Lower leg skin (tissue), 4 donors: ENCODE results near the gene ARSJ. TPM values are rescaled to one million over a fixed set of nuclear protein-coding genes. Genes with fewer than 3 reads are reported as not detected.
"Not testable (repeated sequence)": the region's sequence is repeated elsewhere in the genome, so short reads cannot be mapped to it uniquely, and the experiment has no call there.

Source experiments
- DNase-seq, 2 donors: peaks; one replicate each; pipeline ENCODE4 v3.0.0-alpha.2; 2019; ENCODE audit warnings: low spot score in 2 of 2
- H3K4me3 ChIP-seq: fragments of 200-600 bp; sonication (generic); 2 replicates; pipeline ENCODE4 v1.5.1; 2017; ENCODE audit warnings: mild to moderate bottlenecking, low read depth; ENCODE audit not compliant: poor library complexity, severe bottlenecking
- CTCF ChIP-seq, 3 donors: fragments of 450-650 bp; IDR thresholded peaks; one replicate each; pipeline ENCODE4 v1.5.1; 2016; ENCODE audit warnings: antibody characterized with exemption in 3 of 3, mild to moderate bottlenecking in 3 of 3, moderate library complexity in 2 of 3
- POLR2A ChIP-seq, 2 donors: fragments of 450-650 bp; IDR thresholded peaks; one replicate each; pipeline ENCODE4 v1.6.1; 2016 to 2017; ENCODE audit warnings: antibody characterized with exemption in 2 of 2, mild to moderate bottlenecking in 1 of 2, moderate library complexity in 1 of 2
- WGBS, 2 donors: methylation state at CpG; one replicate each; pipeline ENCODE4 v1.1.5; 2018; 5-methylcytosine and 5-hydroxymethylcytosine counted together
- intact Hi-C: fragments of 100-400 bp; cut with DNase I; formaldehyde crosslinking; loops from one replicate; pipeline ENCODE4 v1.15.0; 2023; ENCODE audit warnings: low total_unique reads
- total RNA-seq, 4 donors: library from RNA; depleted of rRNA; stranded (reverse); fragments of >200 nt; gene quantifications; one replicate each; pipeline ENCODE4 v1.1.0, GENCODE V29; 2016

The ARSJ gene
- total RNA-seq, 4 donors from 2014 or later, result 0.42 to 3.7 (median 1.6) TPM

- no peak overlapping the region for H3K4me3 ChIP-seq
- DNase-seq, result no peak
- WGBS, 2 donors, result 55 to 65% methylated on average over 4 of the region's 4 CpGs
- TF ChIP-seq POLR2A (IDR thresholded peaks at IDR 0.05), result no peak
- no peak for TF ChIP-seq CTCF (IDR thresholded peaks at IDR 0.05)
- intact Hi-C loops, result no loop called here
Observed at GRCh38 chr4:114005569-114006442, 26.4 kb upstream of the ARSJ start.

- H3K4me3 ChIP-seq, intact Hi-C loops, DNase-seq: not testable (repeated sequence)
- WGBS, 2 donors, result 90 to 94% methylated on average over 20 of the region's 20 CpGs
Observed at GRCh38 chr4:114004483-114005226, 25.2 kb upstream of the ARSJ start.

- intact Hi-C loops, result no loop called here
- H3K4me3 ChIP-seq, result no peak overlapping the region
- 59 to 67% methylated on average over 1 of the region's 1 CpG for WGBS, 2 donors
- no peak for TF ChIP-seq CTCF (IDR thresholded peaks at IDR 0.05)
- TF ChIP-seq POLR2A (IDR thresholded peaks at IDR 0.05), result no peak
- DNase-seq, result no peak
Observed at GRCh38 chr4:113998531-113998930, 19.1 kb upstream of the ARSJ start.

- WGBS, 2 donors, result 58 to 63% methylated on average over 5 of the region's 5 CpGs
- intact Hi-C loops, result no loop called here
- no peak overlapping the region for H3K4me3 ChIP-seq
- TF ChIP-seq CTCF (IDR thresholded peaks at IDR 0.05), result no peak
- no peak for TF ChIP-seq POLR2A (IDR thresholded peaks at IDR 0.05)
- DNase-seq, result no peak
Observed at GRCh38 chr4:113998079-113998478, 18.6 kb upstream of the ARSJ start.

GRCh38 chr4:113997206-113997605 is 17.8 kb upstream of the ARSJ start:
- 86 to 87% methylated on average over 1 of the region's 1 CpG for WGBS, 2 donors
- TF ChIP-seq CTCF (IDR thresholded peaks at IDR 0.05) (no peak), POLR2A (IDR thresholded peaks at IDR 0.05) (no peak)
- DNase-seq, result no peak
- no peak overlapping the region for H3K4me3 ChIP-seq
- intact Hi-C loops, result no loop called here

- DNase-seq, result no peak
- TF ChIP-seq CTCF (IDR thresholded peaks at IDR 0.05) (no peak), POLR2A (IDR thresholded peaks at IDR 0.05) (no peak)
Observed at GRCh38 chr4:113996599-113997177, 17.2 kb upstream of the ARSJ start.

More at GRCh38 chr4:113996599-113997177, 17.2 kb upstream of the ARSJ start:
- no peak overlapping the region for H3K4me3 ChIP-seq
- 70 to 86% methylated on average over 4 of the region's 4 CpGs for WGBS, 2 donors
- intact Hi-C loops, result no loop called here
